Measurements from ENCODE around the gene TBC1D23.
"Not testable (repeated sequence)": the region's sequence is repeated elsewhere in the genome, so short reads cannot be mapped to it uniquely, and the experiment has no call there.

Gene TBC1D23

DNA sequence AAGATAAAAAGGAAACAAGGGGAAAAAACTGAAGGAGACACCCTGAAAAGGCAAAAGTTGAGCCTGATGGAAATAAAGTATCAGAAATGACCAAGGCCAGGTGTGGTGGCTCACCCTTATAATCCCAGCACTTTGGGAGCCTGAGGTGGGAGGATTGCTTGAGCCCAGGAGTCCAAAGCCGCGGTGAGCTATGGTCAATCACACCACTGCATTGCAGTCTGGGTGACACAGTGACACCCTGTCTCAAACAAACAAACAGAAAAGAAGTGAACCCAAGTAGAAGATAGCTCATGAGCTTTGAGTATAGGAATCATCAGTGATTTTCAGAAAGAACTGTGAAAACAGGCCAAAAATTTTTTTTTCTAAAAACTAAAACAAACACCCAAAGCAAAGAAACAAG, 26.4 kb upstream of the TBC1D23 start:
- Histone ChIP-seq H3K79me2 (ENCODE audit: control insufficient read depth, low read length) (no peaks in the 10 kb centered on the region), H3K9me2 (replicated peaks; ENCODE audit: control insufficient read depth, low read length) (no peaks in the 10 kb centered on the region; the same call in 1 of the 2 replicates), H3F3A (ENCODE audit: control insufficient read depth, insufficient read depth) (no peaks in the 10 kb centered on the region), H3K4me2 (ENCODE audit: low read length) (no peak overlapping the region), H3K27ac (ENCODE audit: low read depth, low read length) (no peak overlapping the region), H3K36me3 (ENCODE audit: control insufficient read depth, low read length) (no peaks in the 10 kb centered on the region), H3K4me3 (ENCODE audit: low read length) (no peak overlapping the region), H4K20me1 (ENCODE audit: control insufficient read depth, insufficient read depth, low read depth, low read length) (no peaks in the 10 kb centered on the region), H3K4me1 (ENCODE audit: control insufficient read depth, low read length) (peaks cover 4% of the 10 kb centered on the region), H3K27me3 (ENCODE audit: control insufficient read depth, low read length) (no peaks in the 10 kb centered on the region), H3K9me3 (ENCODE audit: control insufficient read depth, insufficient read depth, low read length) (peaks cover 4% of the 10 kb centered on the region; the same call in 1 of the 2 replicates)
- no peak for TF ChIP-seq EZH2phosphoT487 (IDR thresholded peaks at IDR 0.05; ENCODE audit: borderline replicate concordance, low read length)
- TF ChIP-seq, protein P1, sequence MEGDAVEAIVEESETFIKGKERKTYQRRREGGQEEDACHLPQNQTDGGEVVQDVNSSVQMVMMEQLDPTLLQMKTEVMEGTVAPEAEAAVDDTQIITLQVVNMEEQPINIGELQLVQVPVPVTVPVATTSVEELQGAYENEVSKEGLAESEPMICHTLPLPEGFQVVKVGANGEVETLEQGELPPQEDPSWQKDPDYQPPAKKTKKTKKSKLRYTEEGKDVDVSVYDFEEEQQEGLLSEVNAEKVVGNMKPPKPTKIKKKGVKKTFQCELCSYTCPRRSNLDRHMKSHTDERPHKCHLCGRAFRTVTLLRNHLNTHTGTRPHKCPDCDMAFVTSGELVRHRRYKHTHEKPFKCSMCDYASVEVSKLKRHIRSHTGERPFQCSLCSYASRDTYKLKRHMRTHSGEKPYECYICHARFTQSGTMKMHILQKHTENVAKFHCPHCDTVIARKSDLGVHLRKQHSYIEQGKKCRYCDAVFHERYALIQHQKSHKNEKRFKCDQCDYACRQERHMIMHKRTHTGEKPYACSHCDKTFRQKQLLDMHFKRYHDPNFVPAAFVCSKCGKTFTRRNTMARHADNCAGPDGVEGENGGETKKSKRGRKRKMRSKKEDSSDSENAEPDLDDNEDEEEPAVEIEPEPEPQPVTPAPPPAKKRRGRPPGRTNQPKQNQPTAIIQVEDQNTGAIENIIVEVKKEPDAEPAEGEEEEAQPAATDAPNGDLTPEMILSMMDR (IDR thresholded peaks at IDR 0.05; ENCODE audit: low read depth, low read length, poor library complexity, severe bottlenecking) = no peak

DNA sequence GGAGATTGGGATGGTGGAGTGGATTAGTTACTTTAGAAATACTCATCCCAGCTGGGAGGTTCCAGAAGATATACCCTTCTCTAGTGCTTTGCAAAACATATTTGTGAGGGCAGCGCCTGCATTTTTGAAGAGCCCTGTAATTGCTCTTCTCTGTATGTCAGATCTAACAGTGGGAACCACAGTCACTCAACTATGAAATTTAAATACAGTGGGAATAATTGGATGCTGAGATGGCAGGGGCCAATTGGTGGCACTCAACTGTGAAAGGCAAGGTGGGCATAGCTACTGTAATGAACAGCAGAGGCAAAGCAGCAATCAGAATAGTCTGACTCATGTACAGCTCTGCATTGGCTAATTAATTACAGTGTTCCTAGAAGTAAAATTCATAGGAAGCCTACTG, 22.2 kb upstream of the TBC1D23 start:
- no peaks in the 10 kb centered on the region for H3K36me3 ChIP-seq (ENCODE audit: control insufficient read depth, low read length)
- no peaks in the 10 kb centered on the region; the same call in 1 of the 2 replicates for H3K9me2 ChIP-seq (replicated peaks; ENCODE audit: control insufficient read depth, low read length)
- H3K9me3 ChIP-seq (ENCODE audit: control insufficient read depth, insufficient read depth, low read length) = peaks cover 4% of the 10 kb centered on the region; the same call in 1 of the 2 replicates
- H4K20me1 ChIP-seq (ENCODE audit: control insufficient read depth, insufficient read depth, low read depth, low read length) = no peaks in the 10 kb centered on the region
- no peaks in the 10 kb centered on the region for H3K79me2 ChIP-seq (ENCODE audit: control insufficient read depth, low read length)
- H3K27ac ChIP-seq (ENCODE audit: low read depth, low read length) = no peak overlapping the region
- H3F3A ChIP-seq (ENCODE audit: control insufficient read depth, insufficient read depth) = no peaks in the 10 kb centered on the region
- TF ChIP-seq EZH2phosphoT487 (IDR thresholded peaks at IDR 0.05; ENCODE audit: borderline replicate concordance, low read length) = no peak
- H3K4me2 ChIP-seq (ENCODE audit: low read length) = no peak overlapping the region
- no peaks in the 10 kb centered on the region for H3K27me3 ChIP-seq (ENCODE audit: control insufficient read depth, low read length)
- no peak overlapping the region for H3K4me3 ChIP-seq (ENCODE audit: low read length)
- peaks cover 4% of the 10 kb centered on the region for H3K4me1 ChIP-seq (ENCODE audit: control insufficient read depth, low read length)

DNA sequence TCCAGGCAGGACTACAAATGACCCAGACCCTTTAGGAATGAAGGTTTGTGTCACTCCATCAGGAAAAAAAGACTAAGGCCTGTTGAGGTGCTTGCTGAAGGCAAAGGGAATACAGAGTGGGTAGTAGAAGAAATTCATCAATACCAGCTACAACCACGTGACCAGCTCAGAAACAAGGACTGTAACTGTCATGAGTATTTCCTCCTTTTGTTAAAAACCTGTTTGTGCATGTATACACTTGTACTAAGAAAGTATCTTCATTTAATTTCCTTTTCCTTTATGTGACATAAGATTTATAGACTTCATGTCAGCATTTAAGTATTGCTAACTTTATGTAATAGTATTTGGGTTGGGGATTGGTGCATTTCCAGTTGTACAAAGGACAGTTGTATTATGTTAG, 18.3 kb upstream of the TBC1D23 start:
- not testable (repeated sequence) for H3K9me2 ChIP-seq (replicated peaks; ENCODE audit: control insufficient read depth, low read length); H3K4me1 ChIP-seq (ENCODE audit: control insufficient read depth, low read length); H4K20me1 ChIP-seq (ENCODE audit: control insufficient read depth, insufficient read depth, low read depth, low read length); H3K27ac ChIP-seq (ENCODE audit: low read depth, low read length); H3K79me2 ChIP-seq (ENCODE audit: control insufficient read depth, low read length); H3K4me2 ChIP-seq (ENCODE audit: low read length); H3K27me3 ChIP-seq (ENCODE audit: control insufficient read depth, low read length); H3F3A ChIP-seq (ENCODE audit: control insufficient read depth, insufficient read depth); H3K4me3 ChIP-seq (ENCODE audit: low read length); H3K9me3 ChIP-seq (ENCODE audit: control insufficient read depth, insufficient read depth, low read length); H3K36me3 ChIP-seq (ENCODE audit: control insufficient read depth, low read length)

DNA sequence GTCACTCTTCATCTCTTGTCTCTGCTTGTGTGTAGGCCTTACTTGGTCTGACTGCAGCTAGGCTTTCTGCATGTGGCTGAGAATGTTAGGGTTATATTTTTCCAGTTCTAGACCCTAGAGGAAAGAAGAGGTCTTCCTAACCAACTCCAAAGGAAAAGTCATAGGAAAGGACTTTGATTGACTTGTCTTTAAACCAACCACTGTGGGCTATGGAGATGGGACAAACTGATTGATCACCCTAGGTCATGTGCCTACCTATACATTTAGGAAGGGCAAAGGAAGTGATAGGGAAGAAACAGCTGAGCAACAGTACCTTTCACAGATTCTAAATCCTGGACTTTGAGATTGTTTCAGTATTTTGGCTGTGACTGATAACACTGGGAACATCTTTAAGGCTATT, 16.5 kb upstream of the TBC1D23 start:
- Histone ChIP-seq H3K9me3 (ENCODE audit: control insufficient read depth, insufficient read depth, low read length) (no peaks in the 10 kb centered on the region), H3K27me3 (ENCODE audit: control insufficient read depth, low read length) (no peaks in the 10 kb centered on the region), H3K4me1 (ENCODE audit: control insufficient read depth, low read length) (peaks cover 7% of the 10 kb centered on the region; the same call in 1 of the 2 replicates), H3F3A (ENCODE audit: control insufficient read depth, insufficient read depth) (no peaks in the 10 kb centered on the region), H3K27ac (ENCODE audit: low read depth, low read length) (no peak overlapping the region), H3K36me3 (ENCODE audit: control insufficient read depth, low read length) (no peaks in the 10 kb centered on the region), H4K20me1 (ENCODE audit: control insufficient read depth, insufficient read depth, low read depth, low read length) (no peaks in the 10 kb centered on the region), H3K9me2 (replicated peaks; ENCODE audit: control insufficient read depth, low read length) (no peaks in the 10 kb centered on the region), H3K79me2 (ENCODE audit: control insufficient read depth, low read length) (no peaks in the 10 kb centered on the region), H3K4me2 (ENCODE audit: low read length) (no peak overlapping the region), H3K4me3 (ENCODE audit: low read length) (no peak overlapping the region)
- no peak for TF ChIP-seq EZH2phosphoT487 (IDR thresholded peaks at IDR 0.05; ENCODE audit: borderline replicate concordance, low read length)
- TF ChIP-seq, protein P1 (IDR thresholded peaks at IDR 0.05; ENCODE audit: low read depth, low read length, poor library complexity, severe bottlenecking) = no peak

Measured in DOHH2 (cell line).